ENCODE results near the gene MKS1. TPM values are rescaled to one million over a fixed set of nuclear protein-coding genes. Genes with fewer than 3 reads are reported as not detected.

Gene MKS1
- total and polyA plus RNA-seq, 10 of the 15 experiments (the other 5 are each of a cell fraction or from before 2014, with no cell fraction given): 5.7 to 21.4 (median 13.9) TPM

- TF ChIP-seq ZNF687 (IDR thresholded peaks at IDR 0.05) (peak; percentile 98), CBFB (IDR thresholded peaks at IDR 0.05; ENCODE audit: low read depth) (peak; percentile 62; the same call in 1 of the 2 replicates), SRF (IDR thresholded peaks at IDR 0.05; ENCODE audit: low read depth in 2 of 2, low read length in 2 of 2) (no peak), SKIL (IDR thresholded peaks at IDR 0.05; ENCODE audit: low read depth, poor library complexity, severe bottlenecking) (peak; percentile 75), REST (IDR thresholded peaks at IDR 0.05; ENCODE audit: low read depth, low read length) (no peak), RCOR1 (conservative IDR thresholded peaks at IDR 0.05; ENCODE audit: low read depth, low read length) (no peak), NBN (IDR thresholded peaks at IDR 0.05) (peak; percentile 87), IRF5 (IDR thresholded peaks at IDR 0.05; ENCODE audit: borderline replicate concordance) (no peak), ZBTB11 (CRISPR knock-in tag; IDR thresholded peaks at IDR 0.05) (no peak), RELB (IDR thresholded peaks at IDR 0.05; ENCODE audit: low read depth) (peak; percentile 51; the same call in 1 of the 2 replicates), TAF1 (IDR thresholded peaks at IDR 0.05; ENCODE audit: borderline replicate concordance, low read depth, low read length) (no peak), NFYB (IDR thresholded peaks at IDR 0.05; ENCODE audit: insufficient read depth, low read depth, low read length) (no peak)
These were observed 13.7 kb upstream of the MKS1 start (continued) for GRCh38 chr17:58232707-58233156.

Measured in GM12878 (cell line).